ENCODE measurements around the gene TDRD6.

Gene TDRD6

DNA sequence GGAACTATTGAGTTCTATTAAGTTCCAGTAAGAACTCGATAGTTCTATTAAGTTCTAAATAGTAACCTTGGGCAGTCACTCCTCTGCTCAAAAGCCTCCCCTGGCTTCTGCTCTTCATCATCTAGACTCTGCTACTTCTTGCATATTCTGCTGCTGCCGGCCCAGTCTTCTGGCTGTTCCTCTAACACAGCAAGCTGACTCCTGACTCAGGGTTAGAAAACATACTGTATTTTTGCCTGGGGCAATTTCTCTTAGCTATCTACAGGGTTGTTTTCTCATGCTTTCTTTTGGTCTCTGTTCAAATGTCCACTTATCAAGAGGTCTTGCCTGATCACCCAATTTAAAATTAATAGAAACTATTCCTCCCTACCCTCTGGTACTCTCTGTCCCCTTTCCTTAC lies 20.3 kb upstream of the TDRD6 start:
- TF ChIP-seq MYNN (tag by site-specific recombination; IDR thresholded peaks at IDR 0.05; ENCODE audit: borderline replicate concordance) (no peak), ZNF274 (IDR thresholded peaks at IDR 0.05; ENCODE audit: low read length) (no peak), ZNF274 (tag by site-specific recombination; IDR thresholded peaks at IDR 0.05; ENCODE audit: borderline replicate concordance) (no peak), ZSCAN30 (tag by site-specific recombination; IDR thresholded peaks at IDR 0.05) (no peak), MEIS1 (CRISPR knock-in tag; IDR thresholded peaks at IDR 0.05; ENCODE audit: borderline replicate concordance) (no peak), ZNF658 (tag by site-specific recombination; IDR thresholded peaks at IDR 0.05) (no peak), ZNF48 (tag by site-specific recombination; IDR thresholded peaks at IDR 0.05) (no peak)
- Histone ChIP-seq H3K4me1 (ENCODE audit: control insufficient read depth, insufficient read depth, low read length) (no peaks in the 10 kb centered on the region), H3K27ac (ENCODE audit: extremely low read depth, low read depth, low read length) (no peak overlapping the region), H3K9me3 (ENCODE audit: control insufficient read depth, insufficient read depth, low read depth, low read length) (no peaks in the 10 kb centered on the region), H3K4me3 (ENCODE audit: low read depth, low read length) (no peak overlapping the region), H3K36me3 (ENCODE audit: control insufficient read depth in 2 of 2, insufficient read depth in 1 of 2, low read length in 2 of 2) (peaks cover 14 to 25% of the 10 kb centered on the region in 2 experiments; a peak in 2 of 3 replicates)
- ChIA-PET CTCF (interaction anchor here (1.5 kb wide), 1 partner anchor 12 kb away, joined by 4 read pairs; no protein-coding TSS in a partner anchor), POLR2A (no interaction called here)

- Histone ChIP-seq H3K4me3 (ENCODE audit: low read depth, low read length) (no peak overlapping the region), H3K27ac (ENCODE audit: extremely low read depth, low read depth, low read length) (no peak overlapping the region), H3K36me3 (ENCODE audit: control insufficient read depth in 2 of 2, insufficient read depth in 1 of 2, low read length in 2 of 2) (peaks cover 9 to 20% of the 10 kb centered on the region in 2 experiments; a peak in 2 of 3 replicates), H3K4me1 (ENCODE audit: control insufficient read depth, insufficient read depth, low read length) (no peaks in the 10 kb centered on the region), H3K9me3 (ENCODE audit: control insufficient read depth, insufficient read depth, low read depth, low read length) (no peaks in the 10 kb centered on the region)
- POLR2A ChIA-PET, result interaction anchor here (0.5 kb wide), 1 partner anchor 719 kb away, joined by 3 read pairs; no protein-coding TSS in a partner anchor
- CTCF ChIA-PET, result interaction anchor here (0.8 to 1.8 kb wide), 3 partner anchors 11 to 18 kb away, joined by 4 to 5 read pairs (median 4); no protein-coding TSS in a partner anchor
- TF ChIP-seq ZNF660 (tag by site-specific recombination; IDR thresholded peaks at IDR 0.05) (no peak), PRDM4 (tag by site-specific recombination; IDR thresholded peaks at IDR 0.05) (no peak), ZNF549 (tag by site-specific recombination; IDR thresholded peaks at IDR 0.05) (no peak), ZNF561 (tag by site-specific recombination; IDR thresholded peaks at IDR 0.05; ENCODE audit: borderline replicate concordance) (no peak), ZNF623 (tag by site-specific recombination; IDR thresholded peaks at IDR 0.05) (no peak), PRDM1 (tag by site-specific recombination; IDR thresholded peaks at IDR 0.05) (no peak), ZNF16 (tag by site-specific recombination; IDR thresholded peaks at IDR 0.05; ENCODE audit: low read depth) (no peak), ELK4 (IDR thresholded peaks at IDR 0.05; ENCODE audit: borderline replicate concordance, low read depth, low read length) (no peak)
- TF ChIP-seq, protein P1, sequence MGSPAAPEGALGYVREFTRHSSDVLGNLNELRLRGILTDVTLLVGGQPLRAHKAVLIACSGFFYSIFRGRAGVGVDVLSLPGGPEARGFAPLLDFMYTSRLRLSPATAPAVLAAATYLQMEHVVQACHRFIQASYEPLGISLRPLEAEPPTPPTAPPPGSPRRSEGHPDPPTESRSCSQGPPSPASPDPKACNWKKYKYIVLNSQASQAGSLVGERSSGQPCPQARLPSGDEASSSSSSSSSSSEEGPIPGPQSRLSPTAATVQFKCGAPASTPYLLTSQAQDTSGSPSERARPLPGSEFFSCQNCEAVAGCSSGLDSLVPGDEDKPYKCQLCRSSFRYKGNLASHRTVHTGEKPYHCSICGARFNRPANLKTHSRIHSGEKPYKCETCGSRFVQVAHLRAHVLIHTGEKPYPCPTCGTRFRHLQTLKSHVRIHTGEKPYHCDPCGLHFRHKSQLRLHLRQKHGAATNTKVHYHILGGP (tag by site-specific recombination; IDR thresholded peaks at IDR 0.05), result no peak
Measured at GRCh38 chr6:46674410-46674809, 13.3 kb upstream of the TDRD6 start.

- no peaks in the 10 kb centered on the region for H3K9me3 ChIP-seq (ENCODE audit: control insufficient read depth, insufficient read depth, low read depth, low read length)
- no peaks in the 10 kb centered on the region for H3K4me1 ChIP-seq (ENCODE audit: control insufficient read depth, insufficient read depth, low read length)
- H3K4me3 ChIP-seq (ENCODE audit: low read depth, low read length), result no peak overlapping the region
- POLR2A ChIA-PET, result no interaction called here
- CTCF ChIA-PET, result interaction anchor here (0.7 to 1.6 kb wide), 5 partner anchors 11 to 1057 kb away, joined by 4 to 8 read pairs (median 4); no protein-coding TSS in a partner anchor
- H3K27ac ChIP-seq (ENCODE audit: extremely low read depth, low read depth, low read length), result no peak overlapping the region
- H3K36me3 ChIP-seq (ENCODE audit: control insufficient read depth in 2 of 2, insufficient read depth in 1 of 2, low read length in 2 of 2), result peaks cover 0 to 16% of the 10 kb centered on the region in 2 experiments; a peak in 2 of 3 replicates
- TF ChIP-seq ZNF521 (tag by site-specific recombination; IDR thresholded peaks at IDR 0.05) (no peak), ZNF670 (tag by site-specific recombination; IDR thresholded peaks at IDR 0.05; ENCODE audit: low read depth) (no peak), ZNF488 (tag by site-specific recombination; IDR thresholded peaks at IDR 0.05) (no peak), ZNF785 (tag by site-specific recombination; IDR thresholded peaks at IDR 0.05) (no peak), KLF9 (tag by site-specific recombination; IDR thresholded peaks at IDR 0.05; ENCODE audit: low read depth) (no peak), ZNF292 (tag by site-specific recombination; IDR thresholded peaks at IDR 0.05; ENCODE audit: borderline replicate concordance, low read depth) (no peak), ZNF704 (tag by site-specific recombination; IDR thresholded peaks at IDR 0.05) (no peak), ZNF24 (tag by site-specific recombination; IDR thresholded peaks at IDR 0.05) (no peak), ZNF391 (tag by site-specific recombination; IDR thresholded peaks at IDR 0.05; ENCODE audit: borderline replicate concordance, low read depth) (no peak)
Measured at GRCh38 chr6:46676604-46677313, 10.9 kb upstream of the TDRD6 start.

Measured in HEK293 (cell line).